ENCODE data around the gene TMEM204.

TMEM204 gene

GRCh38 chr16:1597154-1597553 is 63.7 kb downstream of the TMEM204 start:
- Histone ChIP-seq H3K4me2 (ENCODE audit: low read length) (no peak overlapping the region), H3K27me3 (ENCODE audit: control insufficient read depth, insufficient read depth, low read length) (no peaks in the 10 kb centered on the region), H3K27ac (no peak overlapping the region), H3K4me3 (ENCODE audit: low read depth, low read length) (no peak overlapping the region), H3K9me3 (ENCODE audit: control insufficient read depth, low read length) (no peaks in the 10 kb centered on the region), H3K4me1 (no peaks in the 10 kb centered on the region), H3K79me2 (peaks cover 2% of the 10 kb centered on the region), H3K36me3 (ENCODE audit: control insufficient read depth, insufficient read depth, low read length) (no peaks in the 10 kb centered on the region), H3K9ac (no peak overlapping the region), H2AFZ (no peak overlapping the region)
- TF ChIP-seq CTCF (IDR thresholded peaks at IDR 0.05), result no peak

DNA sequence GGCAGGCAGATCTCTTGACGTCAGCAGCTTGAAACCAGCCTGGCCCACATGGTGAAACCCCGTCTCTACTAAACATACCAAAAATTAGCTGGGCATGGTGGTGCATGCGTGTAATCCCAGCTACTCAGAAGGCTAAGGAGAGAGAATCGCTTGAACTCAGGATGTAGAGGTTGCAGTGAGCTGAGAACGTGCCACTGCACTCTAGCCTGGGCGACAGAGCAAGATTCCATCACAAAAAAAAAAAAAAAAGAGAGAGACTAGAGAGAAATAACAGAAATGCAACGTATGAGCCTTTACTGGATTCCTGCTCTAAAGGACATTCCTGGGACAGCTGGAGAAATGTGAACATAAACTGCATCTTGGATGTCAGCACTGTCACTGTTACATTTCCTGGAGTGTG is 67.6 kb downstream of the TMEM204 start:
- no peaks in the 10 kb centered on the region for H3K36me3 ChIP-seq (ENCODE audit: control insufficient read depth, insufficient read depth, low read length)
- no peak overlapping the region for H2AFZ ChIP-seq
- no peaks in the 10 kb centered on the region for H3K4me1 ChIP-seq
- no peak for TF ChIP-seq CTCF (IDR thresholded peaks at IDR 0.05)
- H3K27ac ChIP-seq, result no peak overlapping the region
- no peak overlapping the region for H3K9ac ChIP-seq
- no peaks in the 10 kb centered on the region for H3K27me3 ChIP-seq (ENCODE audit: control insufficient read depth, insufficient read depth, low read length)
- H3K4me2 ChIP-seq (ENCODE audit: low read length), result no peak overlapping the region
- peaks cover 3% of the 10 kb centered on the region for H3K79me2 ChIP-seq
- H3K4me3 ChIP-seq (ENCODE audit: low read depth, low read length), result no peak overlapping the region
- no peaks in the 10 kb centered on the region for H3K9me3 ChIP-seq (ENCODE audit: control insufficient read depth, low read length)

DNA sequence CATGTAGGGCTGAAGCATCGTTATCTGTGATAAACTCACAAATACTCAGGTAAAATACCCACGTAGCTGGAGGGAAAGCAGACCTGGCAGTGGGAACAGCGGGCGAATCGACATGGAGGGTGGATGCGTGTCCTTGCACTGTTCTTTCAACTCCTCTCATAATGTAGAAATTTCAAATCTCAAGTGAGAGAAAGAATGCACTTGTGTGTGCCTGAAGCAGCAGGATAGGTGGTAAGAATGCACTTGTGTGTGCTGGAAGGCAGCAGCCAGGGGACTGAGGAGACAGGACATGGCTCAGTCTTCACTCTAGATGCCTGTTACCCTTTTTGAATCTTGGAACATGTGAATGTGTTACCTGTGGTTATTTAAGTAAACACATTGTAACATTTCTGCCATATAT is 68.0 kb downstream of the TMEM204 start:
- TF ChIP-seq CTCF (IDR thresholded peaks at IDR 0.05), result no peak
- H3K27me3 ChIP-seq (ENCODE audit: control insufficient read depth, insufficient read depth, low read length), result no peaks in the 10 kb centered on the region
- no peak overlapping the region for H2AFZ ChIP-seq
- no peak overlapping the region for H3K9ac ChIP-seq
- H3K36me3 ChIP-seq (ENCODE audit: control insufficient read depth, insufficient read depth, low read length), result no peaks in the 10 kb centered on the region
- H3K9me3 ChIP-seq (ENCODE audit: control insufficient read depth, low read length), result no peaks in the 10 kb centered on the region
- H3K79me2 ChIP-seq, result peaks cover 3% of the 10 kb centered on the region
- H3K4me3 ChIP-seq (ENCODE audit: low read depth, low read length), result no peak overlapping the region
- H3K4me1 ChIP-seq, result no peaks in the 10 kb centered on the region
- no peak overlapping the region for H3K27ac ChIP-seq
- no peak overlapping the region for H3K4me2 ChIP-seq (ENCODE audit: low read length)

- Histone ChIP-seq H3K9ac (no peak overlapping the region), H3K9me3 (ENCODE audit: control insufficient read depth, low read length) (no peaks in the 10 kb centered on the region), H3K27ac (no peak overlapping the region), H3K4me3 (ENCODE audit: low read depth, low read length) (no peak overlapping the region), H3K27me3 (ENCODE audit: control insufficient read depth, insufficient read depth, low read length) (no peaks in the 10 kb centered on the region), H3K79me2 (peaks cover 3% of the 10 kb centered on the region), H3K4me1 (no peaks in the 10 kb centered on the region), H3K4me2 (ENCODE audit: low read length) (no peak overlapping the region), H2AFZ (no peak overlapping the region), H3K36me3 (ENCODE audit: control insufficient read depth, insufficient read depth, low read length) (no peaks in the 10 kb centered on the region)
- no peak for TF ChIP-seq CTCF (IDR thresholded peaks at IDR 0.05)
These were observed 68.8 kb downstream of the TMEM204 start for GRCh38 chr16:1602285-1602684.

Data from parathyroid adenoma (tissue), 2 donors.